Stimulated activated CD8-positive, alpha-beta memory T cell treated with anti-CD3 and anti-CD28 coated beads, Interleukin-12 subunit alpha, Interleukin-12 subunit beta, amount 100 ng/mL, for 24 hours (primary cell): Measurements from ENCODE around the gene CHCHD6.
"Not testable (repeated sequence)": the region's sequence is repeated elsewhere in the genome, so short reads cannot be mapped to it uniquely, and the experiment has no call there.

Experiments
- DNase-seq: peaks from one replicate; pipeline ENCODE4 v3.0.0-alpha.2; 2020; ENCODE audit errors: extremely low read depth

Gene CHCHD6

DNA sequence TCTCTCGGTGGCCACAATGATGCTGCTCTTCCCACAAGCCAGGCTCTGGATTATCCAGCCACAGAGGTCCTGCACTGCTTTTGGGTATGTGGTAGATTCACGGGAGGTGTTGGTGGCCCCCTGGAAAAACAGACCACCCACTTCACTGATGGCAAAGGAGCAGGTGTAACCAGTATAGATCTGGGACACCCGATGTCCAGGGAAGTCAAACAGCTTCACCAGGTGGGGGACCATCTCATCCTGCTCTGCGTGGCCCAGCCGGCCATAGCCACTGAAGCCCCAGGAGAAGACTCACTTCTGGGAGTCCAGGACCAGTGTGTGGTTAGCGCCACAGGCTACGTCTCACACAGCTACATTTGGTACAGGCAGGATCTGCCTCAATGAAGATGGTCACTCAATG is 62.6 kb downstream of the CHCHD6 start:
- DNase-seq, result no peak

- DNase-seq, result no peak
Measured at GRCh38 chr3:126768903-126769302, 64.9 kb downstream of the CHCHD6 start.

- DNase-seq, result no peak
Measured at GRCh38 chr3:126770096-126770495, 66.1 kb downstream of the CHCHD6 start.

DNA sequence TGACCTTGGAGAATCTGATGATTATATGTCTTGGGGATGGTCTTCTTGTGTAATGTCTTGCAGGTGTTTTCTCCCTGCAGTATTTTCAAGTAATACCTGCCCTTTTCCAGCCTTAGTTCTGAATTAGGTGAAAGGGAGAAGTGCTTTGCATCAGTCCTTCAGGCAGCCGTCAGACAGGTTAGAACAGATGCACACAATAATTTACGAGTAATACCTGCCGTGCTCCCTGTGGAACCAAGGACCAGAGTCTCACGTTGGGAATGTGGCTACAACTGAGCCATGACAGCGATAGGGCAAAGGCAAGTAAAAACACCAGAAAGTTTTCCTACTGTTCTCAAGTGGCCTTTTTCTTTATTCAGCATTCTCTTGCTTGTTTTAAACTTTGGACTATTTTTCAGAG is 69.1 kb downstream of the CHCHD6 start:
- no peak for DNase-seq

- no peak for DNase-seq
Measured at GRCh38 chr3:126773783-126774182, 69.7 kb downstream of the CHCHD6 start.

- no peak for DNase-seq
Measured at GRCh38 chr3:126777366-126777765, 73.3 kb downstream of the CHCHD6 start.

- no peak for DNase-seq
Measured at GRCh38 chr3:126780666-126781065, 76.6 kb downstream of the CHCHD6 start.

- no peak for DNase-seq
Measured at GRCh38 chr3:126781406-126781805, 77.4 kb downstream of the CHCHD6 start.

GRCh38 chr3:126781889-126782491 is 78.0 kb downstream of the CHCHD6 start:
- DNase-seq, result no peak

DNA sequence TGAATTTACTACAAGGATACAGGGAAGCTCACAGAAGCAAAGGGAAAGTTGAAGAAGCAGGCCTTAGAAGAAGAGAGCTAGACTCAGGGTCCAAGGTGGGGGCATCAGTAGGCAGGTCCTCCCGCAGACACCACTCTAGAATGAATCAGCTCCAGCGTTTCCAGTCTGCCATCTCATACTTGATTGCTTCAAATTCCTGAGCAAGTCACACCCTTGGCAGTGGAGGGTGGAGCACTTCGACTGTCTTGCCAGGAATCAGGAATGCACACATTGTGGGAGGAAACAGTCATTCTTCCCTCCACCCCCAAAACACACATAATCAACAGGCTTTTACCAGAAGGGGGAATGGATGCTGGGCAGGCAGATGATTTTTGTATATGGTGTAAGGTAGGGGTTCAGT is 78.5 kb downstream of the CHCHD6 start:
- DNase-seq, result no peak

DNA sequence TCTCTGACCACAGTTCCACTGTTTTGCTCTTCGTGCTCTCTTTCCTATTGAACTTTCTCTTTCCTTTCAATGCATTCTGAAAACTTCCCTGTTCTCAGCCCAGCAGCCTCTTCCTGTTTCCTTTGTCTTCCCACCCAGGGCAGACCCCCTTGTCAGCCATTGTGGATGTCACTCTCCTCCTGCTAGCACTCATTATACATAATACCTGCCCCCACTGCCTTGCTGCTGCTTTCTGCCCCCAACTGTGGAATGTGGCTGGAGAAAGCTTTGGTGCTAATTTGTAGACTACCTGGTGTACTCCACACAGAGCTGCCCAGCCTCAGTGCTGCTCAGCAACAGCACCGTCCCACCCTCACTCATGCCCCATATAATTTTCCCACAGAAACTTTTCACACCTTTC is 80.2 kb downstream of the CHCHD6 start:
- no peak for DNase-seq

- not testable (repeated sequence) for DNase-seq
Measured at GRCh38 chr3:126791320-126791719, 87.3 kb downstream of the CHCHD6 start.

- no peak for DNase-seq
Measured at GRCh38 chr3:126792998-126793397, 89.0 kb downstream of the CHCHD6 start.

DNA sequence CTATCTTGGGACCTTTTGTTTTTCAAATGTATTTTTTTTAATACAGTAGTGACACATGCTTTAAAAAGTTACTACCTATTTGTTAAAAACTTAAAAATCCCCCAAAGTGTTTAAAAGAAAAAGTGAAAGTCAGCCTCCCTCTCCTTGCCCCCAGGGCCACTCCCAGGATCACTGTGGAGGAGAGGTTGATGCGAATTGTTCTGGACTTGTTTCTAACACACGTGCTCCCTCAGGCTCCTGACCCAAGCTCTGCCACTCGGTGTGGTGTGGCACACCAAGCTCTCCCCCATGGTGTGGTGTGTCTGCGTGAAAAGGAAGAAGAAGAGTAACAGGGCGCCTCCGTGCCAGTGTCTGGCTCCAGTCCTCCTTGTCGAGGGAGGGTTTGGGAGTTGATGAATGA is 93.5 kb downstream of the CHCHD6 start:
- no peak for DNase-seq

GRCh38 chr3:126798521-126798920 is 94.5 kb downstream of the CHCHD6 start:
- DNase-seq, result no peak

- DNase-seq, result no peak
Measured at GRCh38 chr3:126799099-126799498, 95.1 kb downstream of the CHCHD6 start.

DNA sequence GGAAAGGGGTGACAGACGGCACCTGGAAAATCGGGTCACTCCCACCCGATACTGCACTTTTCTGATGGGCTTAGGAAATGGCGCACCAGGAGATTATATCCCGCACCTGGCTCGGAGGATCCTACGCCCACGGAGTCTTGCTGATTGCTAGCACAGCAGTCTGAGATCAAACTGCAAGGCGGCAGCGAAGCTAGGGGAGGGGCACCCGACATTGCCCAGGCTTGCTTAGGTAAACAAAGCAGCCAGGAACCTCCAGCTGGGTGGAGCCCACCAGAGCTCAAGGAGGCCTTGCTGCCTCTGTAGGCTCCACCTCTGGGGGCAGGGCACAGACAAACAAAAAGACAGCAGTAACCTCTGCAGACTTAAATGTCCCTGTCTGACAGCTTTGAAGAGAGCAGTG is 97.3 kb downstream of the CHCHD6 start:
- not testable (repeated sequence) for DNase-seq

- no peak for DNase-seq
Measured at GRCh38 chr3:126807795-126808194, 103.8 kb downstream of the CHCHD6 start.

- DNase-seq, result no peak
Measured at GRCh38 chr3:126811530-126811929, 107.5 kb downstream of the CHCHD6 start.

- no peak for DNase-seq
Measured at GRCh38 chr3:126816298-126816697, 112.3 kb downstream of the CHCHD6 start.

DNA sequence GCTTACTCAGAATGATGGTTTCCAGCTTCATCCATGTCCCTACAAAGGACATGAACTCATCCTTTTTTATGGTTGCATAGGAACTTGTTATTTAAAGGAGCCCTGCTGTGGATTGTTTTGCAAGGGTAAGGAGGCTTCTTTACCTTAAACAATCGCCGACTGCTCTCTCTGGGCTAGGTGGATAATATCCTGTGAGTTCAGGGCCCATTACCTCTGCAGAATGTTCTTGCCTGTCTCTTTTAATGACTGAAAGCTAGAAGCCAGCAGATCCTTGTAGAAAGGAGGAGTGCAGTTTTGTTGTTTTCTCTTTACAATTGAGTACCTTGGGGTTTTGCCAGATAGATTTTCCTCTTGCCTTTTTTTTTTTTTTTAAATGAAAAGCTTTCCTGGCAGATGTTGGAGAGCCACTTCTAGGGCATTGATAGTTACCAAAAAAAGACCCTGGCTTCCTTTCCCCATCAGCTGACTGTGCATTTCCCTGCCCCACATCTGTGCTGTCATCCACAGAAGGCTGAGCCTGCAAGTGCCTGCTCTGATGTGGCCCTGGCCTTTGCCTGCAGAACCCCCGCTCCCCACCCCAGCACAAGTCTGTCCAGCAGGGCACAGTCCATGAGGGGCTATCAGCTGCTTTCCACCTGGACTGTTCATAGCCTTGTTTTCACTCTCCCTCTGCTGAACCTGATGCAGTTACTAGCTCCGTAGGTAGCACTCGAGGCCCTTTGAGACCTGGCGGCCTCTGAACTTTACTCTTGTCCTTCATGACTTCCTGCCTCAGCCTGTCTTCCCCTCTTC is 113.1 kb downstream of the CHCHD6 start:
- no peak for DNase-seq

- DNase-seq, result no peak
Measured at GRCh38 chr3:126817781-126818180, 113.7 kb downstream of the CHCHD6 start.

GRCh38 chr3:126818400-126819095 is 114.5 kb downstream of the CHCHD6 start:
- no peak for DNase-seq
